HG03060 (cell line): Measurements from ENCODE around the gene CPNE4.

Source experiments
- ATAC-seq: cut with Tn5 transposase; IDR thresholded peaks from one replicate; pipeline ENCODE4 v1.9.1; 2021; ENCODE audit warnings: low read depth, moderate number of reproducible peaks; ENCODE audit not compliant: unreplicated experiment

The CPNE4 gene

DNA sequence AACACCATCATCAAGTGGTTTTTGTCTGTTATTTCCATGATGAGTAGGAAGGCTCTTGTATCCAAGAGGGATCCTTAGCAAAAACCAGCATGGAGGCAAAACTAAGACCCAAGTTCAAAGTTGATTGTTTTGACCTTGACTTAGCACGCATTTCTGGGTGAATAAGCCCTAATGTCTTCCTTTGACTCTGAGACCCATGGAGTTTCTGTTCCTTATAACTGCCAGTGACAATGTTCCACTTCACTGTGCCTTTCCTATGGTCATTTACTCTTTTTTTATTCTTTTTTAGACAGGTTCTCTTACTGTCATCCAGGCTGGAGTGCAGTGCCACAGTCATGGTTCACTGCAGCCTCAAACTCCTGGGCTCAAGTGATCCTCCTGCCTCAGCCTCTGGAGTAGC, 413.8 kb downstream of the CPNE4 start:
- ATAC-seq, result no peak

DNA sequence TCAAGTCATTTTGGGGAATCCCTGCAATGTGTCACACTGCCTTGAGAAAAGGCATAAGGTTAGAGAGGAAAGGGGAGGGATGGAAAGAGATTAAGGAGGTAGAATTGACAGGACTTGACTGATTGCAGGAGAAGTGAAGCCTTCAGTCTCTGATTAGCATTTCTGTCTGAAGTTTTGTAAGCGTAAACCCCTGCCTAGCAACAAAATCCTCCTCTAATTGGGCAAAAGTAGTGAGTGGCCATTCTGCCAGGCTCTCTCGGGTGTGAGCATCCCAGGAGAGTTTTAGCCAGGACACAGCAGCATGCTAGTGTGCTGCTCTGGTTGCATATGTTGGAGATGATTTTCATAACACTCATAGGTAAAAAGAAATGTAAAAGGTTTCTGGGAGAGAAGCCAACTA, 415.0 kb downstream of the CPNE4 start:
- ATAC-seq, result no peak

DNA sequence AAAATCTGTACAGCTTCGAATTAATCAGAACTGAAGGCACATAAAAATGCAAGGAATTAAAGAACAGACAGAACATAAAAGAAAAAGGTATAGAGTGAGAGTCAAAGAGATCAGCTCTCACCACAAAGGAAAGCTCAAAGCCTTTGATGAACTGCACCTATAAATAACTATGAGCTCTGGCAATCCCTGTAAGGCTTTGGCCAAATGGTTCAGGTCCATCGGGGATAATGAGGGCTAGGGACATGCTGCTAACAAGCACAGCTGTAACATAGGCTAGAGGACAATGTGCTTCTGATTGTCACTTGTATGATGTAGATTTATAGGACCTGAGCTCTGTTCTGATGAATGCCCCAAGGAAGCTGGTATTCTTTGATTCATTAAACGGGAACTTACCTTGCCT, 418.1 kb downstream of the CPNE4 start:
- no peak for ATAC-seq

DNA sequence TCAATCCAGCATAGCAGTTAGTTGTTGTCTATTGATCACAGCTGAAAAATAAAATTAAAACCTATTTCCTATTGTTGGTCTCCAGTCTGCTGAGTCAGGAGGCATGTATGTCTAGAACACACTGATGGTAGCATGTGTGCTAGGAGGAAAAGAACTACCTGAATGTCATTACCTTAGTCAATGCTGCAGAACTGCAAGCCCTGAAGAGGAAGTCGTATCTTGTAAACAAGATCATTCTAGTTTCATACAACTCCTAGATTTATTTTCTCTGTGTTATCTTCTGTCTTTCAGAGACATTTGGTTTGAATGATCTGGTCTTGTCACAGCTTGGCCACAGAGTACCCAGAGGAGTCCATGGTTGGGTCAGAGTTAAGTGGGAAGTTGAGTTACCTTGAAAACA, 422.1 kb downstream of the CPNE4 start:
- ATAC-seq, result no peak

DNA sequence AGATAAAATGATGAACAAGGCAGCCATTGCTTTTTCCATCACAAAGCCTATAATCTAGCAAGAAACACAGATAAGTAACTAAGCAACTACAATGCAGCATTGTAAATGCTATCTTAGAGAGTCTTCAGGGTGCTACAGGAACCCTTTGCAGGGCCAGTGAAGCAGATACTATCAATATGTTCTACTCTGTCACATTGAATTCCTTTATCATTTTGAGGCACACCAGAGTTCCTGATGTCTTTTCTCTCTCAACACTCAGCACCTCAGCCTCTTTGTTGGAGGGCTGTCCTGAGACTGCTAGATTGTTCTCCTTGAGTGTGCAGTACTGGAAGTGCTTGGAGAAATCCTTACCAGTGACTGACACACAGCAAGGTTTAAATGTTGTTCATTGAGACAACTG, 424.6 kb downstream of the CPNE4 start:
- ATAC-seq, result no peak

DNA sequence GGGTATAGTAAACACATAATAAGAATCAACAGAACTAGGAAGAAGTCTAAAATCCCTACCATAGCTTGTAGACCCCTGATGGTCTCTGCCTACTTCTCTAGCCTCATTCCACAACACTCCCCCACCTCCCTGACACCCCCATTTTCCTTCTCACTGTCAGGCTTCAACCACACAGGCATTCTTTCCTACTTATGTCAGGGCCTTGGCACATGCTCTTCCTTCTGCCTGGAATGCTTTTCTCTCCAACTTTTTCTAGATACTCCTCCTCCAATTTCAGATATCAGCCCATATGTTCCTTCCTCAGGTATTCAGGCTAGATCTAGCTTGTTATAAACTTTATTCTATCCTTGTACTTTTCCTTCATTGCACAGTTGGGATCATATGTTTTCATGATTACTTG, 426.1 kb downstream of the CPNE4 start:
- no peak for ATAC-seq

DNA sequence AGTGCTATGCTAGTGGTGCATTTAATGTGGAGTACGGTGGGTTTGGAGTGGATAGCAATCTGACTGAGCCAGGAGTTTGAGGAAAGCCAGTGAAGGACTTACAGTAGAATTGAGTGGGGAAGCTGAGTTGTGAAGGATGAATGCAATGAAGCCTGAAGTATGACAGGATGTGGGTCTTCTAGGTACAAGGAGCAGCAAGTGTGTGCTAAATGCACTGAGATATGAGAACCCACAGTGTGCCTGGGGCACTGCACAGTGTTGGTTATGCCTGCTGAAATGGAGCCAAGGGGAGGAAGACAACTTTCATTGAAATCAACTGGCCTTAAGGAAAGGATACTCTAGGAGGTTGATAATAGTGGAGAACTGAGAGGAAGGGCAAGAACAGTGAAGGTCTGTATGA, 426.5 kb downstream of the CPNE4 start:
- ATAC-seq, result no peak

DNA sequence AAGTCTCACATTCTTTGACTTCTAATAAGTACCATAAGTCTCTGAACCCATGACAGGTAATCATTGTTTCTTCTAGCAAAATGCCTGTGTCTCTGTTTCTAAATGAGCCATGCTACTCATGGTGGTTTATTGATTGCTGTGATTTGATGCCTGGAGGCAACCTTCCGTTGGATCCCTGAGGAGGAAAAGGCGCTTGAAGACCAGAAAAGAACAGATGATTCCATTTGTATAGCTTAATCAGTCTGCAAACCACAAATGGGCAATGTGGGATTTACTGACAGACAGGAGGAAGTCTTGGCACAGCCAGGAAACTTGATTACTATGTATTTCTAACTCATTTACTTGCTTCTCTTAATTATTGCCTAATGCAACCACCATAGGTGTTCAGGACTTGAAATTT, 428.9 kb downstream of the CPNE4 start:
- no peak for ATAC-seq

DNA sequence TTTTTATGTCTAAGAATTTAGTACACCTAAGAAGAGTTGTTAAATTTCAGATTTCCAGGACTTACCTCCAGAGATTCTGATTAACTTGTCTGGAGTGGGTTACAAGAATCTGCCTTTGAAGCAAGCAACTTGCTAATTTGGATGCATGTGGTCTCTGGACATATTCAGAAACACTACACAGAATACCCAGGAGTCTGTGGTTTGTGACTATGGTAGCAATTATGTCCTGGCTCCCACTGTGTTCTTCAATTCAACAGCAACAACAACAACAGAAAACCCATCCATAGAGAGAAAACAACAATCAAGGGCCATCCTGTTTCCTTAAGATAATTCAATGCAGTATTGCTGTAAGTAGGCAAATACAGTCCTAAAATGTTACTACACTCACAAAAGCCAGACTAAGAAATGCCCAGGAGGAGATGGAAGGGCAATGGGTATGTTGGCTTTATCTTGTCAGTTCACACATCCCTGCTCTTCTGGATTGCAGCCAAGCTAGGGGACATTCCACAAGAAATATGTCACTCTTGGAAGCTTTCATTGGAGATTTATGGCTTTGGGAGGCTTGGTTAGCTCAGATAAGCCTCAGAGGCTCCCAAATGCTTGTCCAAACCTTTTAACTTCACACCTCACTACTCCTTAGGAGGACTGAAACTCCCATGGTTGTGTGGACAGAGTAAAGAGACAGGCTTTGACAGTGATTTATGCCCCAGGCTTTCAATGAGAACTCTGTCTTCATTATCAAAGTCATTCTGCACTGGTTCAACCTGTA, 432.6 kb downstream of the CPNE4 start:
- ATAC-seq, result no peak

DNA sequence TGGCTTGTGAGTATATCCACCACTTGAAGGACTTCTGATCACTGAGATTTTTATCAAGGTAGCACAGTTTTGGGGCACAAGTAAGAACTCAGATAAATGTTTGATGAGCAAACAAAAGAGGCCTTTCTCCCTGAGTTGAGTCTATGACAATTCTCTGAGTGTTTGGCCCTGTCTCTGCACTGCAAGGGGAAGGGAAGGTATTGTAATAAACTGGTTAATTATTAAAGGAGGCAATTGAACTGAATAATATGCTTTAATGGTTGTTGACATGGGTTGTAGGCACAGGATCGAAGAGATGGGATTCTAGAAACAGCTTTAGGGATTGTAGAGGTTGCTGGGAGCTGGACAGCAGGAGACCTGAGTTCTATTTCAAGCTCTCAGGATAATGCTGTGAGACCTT, 437.0 kb downstream of the CPNE4 start:
- ATAC-seq, result no peak

DNA sequence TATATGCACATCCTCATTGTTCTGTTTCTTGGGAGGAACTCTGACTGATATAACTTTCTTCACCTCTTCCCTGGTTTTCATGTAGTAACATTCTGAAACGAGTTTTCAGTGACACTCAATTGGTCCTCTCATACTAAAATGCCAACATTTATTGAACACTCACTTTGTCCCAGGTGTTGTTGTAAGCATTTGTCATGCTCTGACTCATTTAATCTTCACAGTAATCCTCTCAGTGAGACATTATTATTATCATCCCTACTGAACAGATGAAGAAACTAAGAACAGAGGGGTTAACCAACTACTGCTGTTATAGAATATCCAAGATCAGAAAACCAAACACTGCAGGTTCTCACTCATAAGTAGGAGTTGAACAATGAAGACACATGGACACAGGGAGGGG, 437.9 kb downstream of the CPNE4 start:
- ATAC-seq, result no peak

DNA sequence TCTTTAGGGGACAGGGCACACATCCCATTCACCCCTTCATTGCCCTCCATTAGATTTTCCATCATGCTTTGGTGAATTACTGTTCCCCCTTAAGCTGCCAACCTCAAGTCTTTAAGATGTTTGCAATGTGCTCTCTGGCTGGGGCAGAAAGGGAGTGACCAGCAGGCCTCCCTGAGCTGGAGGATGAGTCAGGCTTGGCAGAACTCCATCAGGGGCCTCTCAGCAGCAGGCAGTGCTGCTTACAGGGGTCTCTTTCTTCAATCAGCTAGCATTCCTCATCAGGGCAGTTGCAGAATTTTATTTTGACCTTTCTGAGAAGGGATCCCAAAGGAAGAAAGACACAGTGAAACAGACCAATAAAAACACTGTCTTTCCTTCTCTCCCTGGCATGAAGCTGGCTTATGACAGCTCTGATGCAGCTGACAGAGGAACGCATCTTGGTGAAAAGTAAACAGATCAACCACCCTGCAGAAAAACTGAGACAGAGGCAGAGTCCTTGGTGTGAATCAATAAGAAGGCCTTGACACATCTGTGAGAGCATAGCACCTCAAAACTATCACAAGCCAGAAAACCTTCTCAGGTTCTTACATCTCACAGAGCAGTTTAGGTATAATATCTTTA, 443.3 kb downstream of the CPNE4 start:
- no peak for ATAC-seq

DNA sequence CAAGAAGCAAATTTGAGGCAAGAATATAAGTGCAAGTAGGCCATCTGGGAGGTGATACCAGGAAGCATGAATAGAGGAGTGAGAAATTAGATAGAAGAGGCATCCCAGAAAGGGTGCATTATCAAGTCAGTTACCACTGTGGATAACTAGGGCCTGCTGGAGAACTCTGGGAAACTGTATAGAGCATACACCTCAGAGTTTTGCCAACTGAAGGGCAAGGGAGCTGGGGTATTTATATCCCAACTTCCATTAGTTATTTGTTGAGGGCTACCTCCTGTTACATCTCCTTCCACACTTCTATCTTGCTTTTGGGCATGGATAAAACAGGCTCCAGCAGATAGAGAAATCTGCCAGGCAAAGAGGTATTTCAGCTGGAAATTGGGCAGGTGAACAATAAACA, 448.5 kb downstream of the CPNE4 start:
- no peak for ATAC-seq

DNA sequence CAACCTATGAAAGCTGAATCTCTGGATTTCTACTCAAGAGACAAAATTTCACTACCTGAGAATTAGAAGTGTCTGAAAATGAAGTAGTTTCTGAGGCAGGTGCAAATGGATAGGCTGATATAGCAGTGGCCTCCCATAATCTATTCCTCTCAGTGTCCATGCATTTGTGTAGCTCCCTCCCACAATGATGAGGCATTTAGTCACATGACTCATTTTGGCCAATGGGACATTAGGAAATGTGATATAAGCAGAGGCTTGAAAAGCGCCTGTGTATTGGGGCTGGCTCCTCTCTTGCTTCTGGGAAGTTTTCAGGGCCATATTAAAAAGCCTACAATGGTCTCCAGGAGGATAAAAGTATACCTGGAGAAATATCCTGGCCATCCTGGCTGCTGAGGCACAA, 452.4 kb downstream of the CPNE4 start:
- no peak for ATAC-seq

DNA sequence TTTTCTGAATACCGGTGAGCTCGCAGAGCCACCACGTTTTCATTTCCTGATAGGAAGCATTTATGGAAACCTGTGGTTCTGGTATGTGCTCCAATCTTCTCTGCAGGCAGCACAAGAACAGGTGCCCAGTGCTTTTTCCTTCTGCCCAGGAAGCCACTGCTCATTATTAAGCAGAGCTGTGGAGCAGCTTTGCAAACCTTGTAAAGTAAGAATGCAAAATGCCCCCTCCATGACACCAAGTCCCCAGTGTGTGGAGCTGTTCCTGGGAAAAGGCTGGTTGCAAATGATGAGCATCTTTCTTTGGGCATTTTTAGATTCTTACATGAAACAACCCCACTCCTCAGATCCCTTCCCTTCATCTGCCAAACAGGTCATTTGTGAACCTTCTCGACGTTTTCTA, 466.4 kb downstream of the CPNE4 start:
- no peak for ATAC-seq

DNA sequence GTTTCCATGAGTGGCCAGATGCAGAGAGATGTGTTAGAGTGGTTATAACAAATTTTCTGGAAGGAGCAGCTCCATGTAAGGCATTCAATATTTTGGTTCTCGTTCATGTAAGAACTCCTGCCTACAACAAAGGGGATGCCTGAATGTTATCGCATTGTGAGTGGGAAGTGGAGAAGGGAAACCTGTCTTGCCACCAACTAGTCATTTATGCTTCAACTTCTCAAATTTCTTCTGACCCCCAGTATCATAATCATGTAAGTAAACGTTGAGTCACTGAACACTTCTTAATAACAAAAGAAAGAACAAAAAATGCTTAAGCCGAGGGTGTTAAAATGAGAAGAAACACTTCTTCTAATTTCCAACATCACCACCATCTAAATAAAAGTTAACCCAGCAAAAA, 470.0 kb downstream of the CPNE4 start:
- ATAC-seq, result no peak

DNA sequence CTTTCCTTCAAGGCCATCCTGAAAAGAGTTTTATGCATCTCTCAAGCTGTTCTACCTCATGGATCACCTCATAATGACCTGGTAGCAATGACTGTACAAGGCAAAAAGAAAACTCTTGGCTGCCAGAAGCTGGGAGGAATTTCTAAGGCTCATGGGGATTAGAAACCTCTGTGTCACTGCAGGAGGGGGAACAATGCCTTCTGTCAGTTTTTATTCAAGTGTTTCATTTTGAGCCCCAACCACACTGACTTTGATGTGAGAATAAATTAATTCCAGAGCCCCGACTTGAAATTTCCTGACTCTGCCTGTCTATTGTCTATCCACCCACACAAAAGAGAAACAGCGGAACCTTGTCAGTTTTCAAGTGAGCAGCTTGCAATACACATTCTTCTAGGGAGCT, 473.3 kb downstream of the CPNE4 start:
- no peak for ATAC-seq

DNA sequence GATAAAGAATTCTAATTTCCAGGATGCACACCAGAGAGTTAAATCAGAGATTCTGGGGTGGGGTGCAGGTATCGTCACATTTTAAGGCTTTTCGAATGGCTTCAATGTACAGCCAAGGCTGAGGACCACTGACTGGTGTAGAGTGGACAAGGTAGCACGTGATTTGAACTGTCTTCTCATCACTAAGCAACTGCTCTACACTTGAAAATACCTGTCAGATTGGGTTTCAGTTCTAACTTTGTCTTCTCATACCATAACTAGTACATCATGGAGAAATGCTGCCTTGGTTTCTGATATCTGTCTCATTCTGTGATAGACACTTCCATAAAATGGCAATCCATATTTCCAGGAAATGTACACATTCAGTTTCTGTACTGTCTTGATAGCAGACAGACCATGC, 474.0 kb downstream of the CPNE4 start:
- no peak for ATAC-seq

DNA sequence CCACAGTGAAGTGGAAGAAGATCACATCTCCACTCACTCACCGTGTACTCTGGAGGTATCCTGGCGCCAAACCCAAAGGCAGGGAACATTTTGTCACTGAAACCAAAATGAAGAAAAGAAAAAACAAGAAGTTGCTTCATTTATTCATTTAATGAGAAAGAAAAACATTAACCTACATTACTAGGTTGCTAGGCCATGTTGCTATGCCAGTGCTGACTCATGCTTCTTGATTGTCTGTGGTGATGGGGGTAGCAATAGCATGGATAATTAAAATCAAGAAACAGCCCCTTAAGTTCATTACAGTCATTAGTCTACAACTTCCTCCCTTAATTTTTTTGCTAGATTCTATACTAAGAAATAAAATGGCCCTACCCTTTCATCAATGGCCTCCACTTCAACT, 479.4 kb downstream of the CPNE4 start:
- ATAC-seq, result no peak

DNA sequence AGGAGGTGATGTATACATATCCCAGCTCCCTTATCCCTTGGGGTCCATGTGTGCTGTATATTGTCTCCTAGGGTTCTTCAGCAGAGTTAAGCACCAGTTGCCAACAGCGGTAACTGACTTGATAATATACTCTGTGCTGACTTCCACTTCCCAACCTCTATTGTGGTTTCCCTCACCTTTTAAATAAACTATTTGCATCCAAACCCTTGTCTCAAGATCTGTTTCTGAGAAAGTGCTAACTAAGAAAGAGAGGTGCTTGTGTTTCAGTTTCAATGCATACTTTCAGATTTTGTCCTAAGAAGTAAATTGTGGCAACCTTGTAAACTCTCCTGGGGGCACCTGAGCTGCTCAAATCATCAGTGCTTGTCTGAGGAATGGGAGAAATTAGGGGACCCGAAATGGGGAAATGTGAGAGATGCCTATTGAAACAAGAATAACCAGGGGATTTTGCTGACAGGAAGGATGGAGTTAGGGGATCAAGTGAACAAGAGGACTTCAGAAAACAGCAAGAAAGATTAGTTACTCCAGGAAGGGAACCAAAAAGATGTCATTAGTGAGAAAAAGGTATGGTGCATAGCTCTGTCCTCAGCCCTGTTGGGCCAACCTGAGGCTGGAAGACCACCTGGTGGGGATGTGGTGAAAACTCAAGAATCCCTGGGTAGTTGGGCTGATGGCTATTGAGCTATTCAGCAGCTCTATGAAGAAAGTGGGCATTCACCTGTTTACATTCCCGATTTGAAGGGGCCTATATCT, 481.1 kb downstream of the CPNE4 start:
- ATAC-seq, result peak; percentile 88

DNA sequence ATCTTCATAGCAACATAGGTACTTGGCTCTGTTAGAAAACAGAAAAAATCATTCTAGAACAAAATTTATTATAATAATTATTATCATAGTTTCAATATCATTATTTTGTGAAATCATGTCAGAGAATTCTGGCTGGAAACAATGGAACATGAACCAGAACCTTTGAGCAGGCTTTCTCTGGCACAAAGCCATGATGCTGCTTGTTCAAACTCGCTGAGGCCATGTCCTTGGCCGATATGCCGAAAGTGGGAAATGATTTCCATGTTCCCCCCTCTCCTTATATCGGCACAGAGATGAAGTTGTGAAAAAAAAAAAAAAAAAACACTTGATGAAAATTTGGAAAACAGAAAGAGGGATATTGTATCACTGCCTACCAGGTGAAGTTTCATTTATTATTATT, 483.1 kb downstream of the CPNE4 start:
- no peak for ATAC-seq
